GM18867 (cell line): ENCODE results near the gene FNDC3A.

Experiments
- ATAC-seq: cut with Tn5 transposase; IDR thresholded peaks from one replicate; pipeline ENCODE4 v1.9.1; 2021; ENCODE audit warnings: mild to moderate bottlenecking, moderate library complexity; ENCODE audit not compliant: unreplicated experiment

The FNDC3A gene

DNA sequence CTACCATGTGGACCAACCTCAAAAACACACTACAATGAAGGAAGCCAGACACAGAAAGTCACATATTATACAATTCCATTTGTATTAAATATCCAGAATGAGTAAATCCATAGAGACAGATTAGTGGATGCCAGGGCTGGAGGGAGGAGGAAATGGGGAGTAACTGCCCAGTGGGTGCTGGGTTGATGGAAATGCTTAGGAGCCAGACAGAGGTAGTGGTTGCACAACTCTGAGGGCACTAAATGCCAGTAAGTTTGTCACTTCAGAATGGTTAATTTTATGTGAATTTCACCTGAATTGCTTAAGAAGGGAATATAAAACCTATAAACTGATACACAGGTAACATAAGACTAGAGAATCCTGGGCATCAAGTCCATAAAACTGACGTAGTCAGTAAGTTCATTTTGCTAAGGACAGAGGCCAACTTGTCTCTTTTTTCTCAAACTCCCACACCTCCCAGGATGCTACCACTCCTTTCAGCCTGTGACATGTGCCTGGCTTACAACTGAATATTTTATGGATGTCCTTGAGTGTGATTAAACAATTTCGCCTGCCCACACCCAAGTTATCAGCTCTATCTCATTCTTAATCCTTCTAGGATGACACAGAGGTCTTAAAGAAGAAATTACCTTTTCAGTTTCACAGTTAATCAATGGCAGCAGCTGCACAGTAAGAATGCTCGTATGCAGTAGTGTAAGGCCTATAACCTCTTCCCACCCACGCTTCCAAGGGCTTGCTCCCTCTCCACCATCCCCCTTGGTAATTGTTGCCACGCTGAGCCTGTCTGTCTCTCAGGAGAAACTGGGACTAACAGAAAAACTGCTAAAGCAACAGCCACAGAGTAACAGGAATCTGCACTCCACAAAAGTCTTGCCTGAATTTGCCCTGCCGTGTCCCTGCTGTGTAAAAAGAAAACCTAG lies 238.5 kb downstream of the FNDC3A start:
- ATAC-seq: no peak

DNA sequence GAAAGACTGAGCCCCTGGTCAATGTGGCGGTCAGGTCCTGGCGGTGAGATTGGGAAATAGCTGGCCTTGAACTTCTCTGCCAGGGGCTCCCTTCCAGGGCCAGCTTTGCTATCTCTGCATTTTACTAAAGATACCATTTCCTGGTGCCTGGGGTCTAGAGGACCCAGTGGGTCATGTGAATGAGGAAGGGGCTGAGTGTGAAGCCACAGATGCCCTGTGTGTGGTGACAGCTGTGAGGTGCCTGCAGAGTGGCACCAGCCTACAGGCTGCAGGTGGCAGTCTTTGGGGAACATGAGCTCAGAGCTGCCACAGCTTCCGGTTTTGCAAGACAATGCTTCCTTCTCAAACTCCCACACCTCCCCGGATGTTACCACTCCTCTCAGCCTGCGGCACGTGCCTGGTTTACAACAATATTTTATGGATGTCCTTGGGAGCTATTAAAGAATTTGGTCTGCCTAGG lies 239.2 kb downstream of the FNDC3A start:
- peak; percentile 70 for ATAC-seq

DNA sequence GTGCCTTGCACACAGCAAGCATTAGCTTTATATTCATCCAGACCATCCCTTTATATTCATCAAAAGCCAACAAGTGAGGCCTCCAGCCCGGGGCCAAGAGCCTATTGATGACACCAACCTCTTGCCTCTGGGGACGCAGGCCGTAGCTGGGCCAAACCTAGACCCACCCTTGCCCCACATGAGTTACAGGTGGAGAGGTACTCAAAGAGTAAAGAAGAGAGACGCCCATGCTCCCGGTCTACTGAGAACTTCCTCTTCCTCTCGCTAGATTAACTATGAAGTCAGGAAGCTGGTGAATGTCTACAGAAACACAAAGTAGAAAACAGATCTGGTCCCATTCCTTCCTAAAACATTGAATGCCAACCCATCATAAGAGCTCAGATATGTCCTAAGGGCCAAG lies 240.6 kb downstream of the FNDC3A start:
- ATAC-seq: no peak

DNA sequence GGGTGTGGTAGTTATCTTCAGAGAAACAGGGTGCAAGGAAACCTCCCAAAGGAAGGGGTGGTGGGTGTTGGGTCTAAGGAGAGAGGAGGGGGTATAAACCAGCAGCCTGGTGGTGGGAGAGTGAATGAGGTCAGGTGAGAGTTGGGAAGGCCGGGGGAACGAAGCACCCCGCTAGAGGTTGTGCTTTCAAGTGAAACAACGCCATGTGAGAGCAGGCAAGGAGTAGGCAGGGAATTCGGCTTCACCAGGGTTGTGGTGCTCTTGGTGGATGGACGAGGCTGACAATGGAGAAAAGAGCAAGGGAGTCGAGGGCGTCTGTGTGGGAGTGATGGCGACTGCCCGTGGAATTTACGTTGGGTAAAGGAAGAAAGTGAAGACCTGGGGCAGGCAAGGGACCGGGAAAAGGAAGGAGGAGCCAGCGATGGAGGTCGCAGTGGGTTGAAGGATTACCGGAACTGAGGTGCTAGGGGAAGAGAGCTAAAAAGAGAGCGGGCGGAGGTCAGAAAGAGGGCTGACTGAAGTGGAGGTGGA lies 242.3 kb downstream of the FNDC3A start:
- ATAC-seq: no peak

DNA sequence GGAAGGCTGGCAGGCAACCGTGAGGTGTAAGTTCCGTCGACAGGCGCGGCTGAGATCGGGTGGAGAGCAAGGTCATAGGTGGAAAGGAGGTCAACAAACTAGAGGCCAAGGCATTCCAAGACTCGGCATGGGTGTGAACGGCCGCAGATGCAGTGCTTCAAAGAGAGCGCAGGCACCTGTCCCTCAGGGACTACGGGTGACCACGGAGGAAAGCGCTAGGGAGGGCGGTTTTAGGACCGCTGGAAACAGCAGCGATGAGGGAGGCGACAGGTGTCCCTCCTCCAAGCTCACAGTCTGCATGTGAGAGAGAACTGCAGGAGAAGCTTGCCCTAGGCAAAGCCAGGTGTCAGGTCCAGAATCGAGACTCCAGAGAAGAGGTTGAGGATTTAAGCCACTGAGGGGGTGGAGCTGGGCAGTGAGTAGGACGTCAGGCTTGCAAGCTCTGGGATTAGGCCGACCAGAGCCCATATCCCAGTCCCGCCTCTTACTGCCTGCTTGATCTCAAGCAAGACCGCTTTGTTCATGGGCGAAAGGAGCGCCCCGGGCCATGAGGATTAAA lies 242.9 kb downstream of the FNDC3A start:
- no peak for ATAC-seq

DNA sequence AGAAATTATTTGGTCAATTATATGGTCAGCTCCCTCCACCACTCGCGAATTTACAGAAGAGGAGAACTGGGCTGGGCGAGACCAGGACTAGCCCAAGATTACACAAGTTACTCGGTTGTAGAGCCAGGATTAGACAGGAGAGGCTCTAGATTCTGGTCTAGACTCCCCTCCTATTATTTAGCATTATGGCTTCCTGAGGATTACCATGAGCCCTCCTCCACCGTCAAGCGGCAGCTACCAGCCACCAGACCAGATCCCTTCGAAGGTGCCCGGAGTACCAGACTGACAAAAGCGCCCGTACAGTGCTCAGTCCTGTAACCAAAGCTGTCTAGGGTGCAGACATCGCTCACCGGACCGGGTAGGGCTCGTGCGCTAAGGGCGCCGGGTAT lies 243.9 kb downstream of the FNDC3A start:
- no peak for ATAC-seq

DNA sequence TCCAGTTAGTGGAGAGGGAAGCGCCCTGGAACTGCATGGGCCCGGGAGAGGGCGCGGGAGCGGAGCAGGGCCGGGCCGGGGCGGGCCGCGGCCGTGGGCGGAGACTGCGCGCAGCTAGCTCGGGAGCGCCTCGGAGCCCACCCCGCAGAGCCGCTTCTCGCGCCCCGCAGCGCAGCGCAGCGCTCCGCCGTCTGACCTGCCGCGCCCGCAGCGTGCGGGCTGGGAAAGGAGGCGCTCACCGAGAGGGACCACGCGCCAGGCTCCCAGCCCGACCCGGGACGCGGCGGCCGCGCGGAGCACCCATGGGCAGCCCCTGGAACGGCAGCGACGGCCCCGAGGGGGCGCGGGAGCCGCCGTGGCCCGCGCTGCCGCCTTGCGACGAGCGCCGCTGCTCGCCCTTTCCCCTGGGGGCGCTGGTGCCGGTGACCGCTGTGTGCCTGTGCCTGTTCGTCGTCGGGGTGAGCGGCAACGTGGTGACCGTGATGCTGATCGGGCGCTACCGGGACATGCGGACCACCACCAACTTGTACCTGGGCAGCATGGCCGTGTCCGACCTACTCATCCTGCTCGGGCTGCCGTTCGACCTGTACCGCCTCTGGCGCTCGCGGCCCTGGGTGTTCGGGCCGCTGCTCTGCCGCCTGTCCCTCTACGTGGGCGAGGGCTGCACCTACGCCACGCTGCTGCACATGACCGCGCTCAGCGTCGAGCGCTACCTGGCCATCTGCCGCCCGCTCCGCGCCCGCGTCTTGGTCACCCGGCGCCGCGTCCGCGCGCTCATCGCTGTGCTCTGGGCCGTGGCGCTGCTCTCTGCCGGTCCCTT lies 244.5 kb downstream of the FNDC3A start, which contains the start of gene MLNR:
Gene MLNR (plus strand): TSS at position 303 of the 820 bp plus-strand sequence. CDS start 0 bp downstream, at position 303.
- no peak for ATAC-seq

DNA sequence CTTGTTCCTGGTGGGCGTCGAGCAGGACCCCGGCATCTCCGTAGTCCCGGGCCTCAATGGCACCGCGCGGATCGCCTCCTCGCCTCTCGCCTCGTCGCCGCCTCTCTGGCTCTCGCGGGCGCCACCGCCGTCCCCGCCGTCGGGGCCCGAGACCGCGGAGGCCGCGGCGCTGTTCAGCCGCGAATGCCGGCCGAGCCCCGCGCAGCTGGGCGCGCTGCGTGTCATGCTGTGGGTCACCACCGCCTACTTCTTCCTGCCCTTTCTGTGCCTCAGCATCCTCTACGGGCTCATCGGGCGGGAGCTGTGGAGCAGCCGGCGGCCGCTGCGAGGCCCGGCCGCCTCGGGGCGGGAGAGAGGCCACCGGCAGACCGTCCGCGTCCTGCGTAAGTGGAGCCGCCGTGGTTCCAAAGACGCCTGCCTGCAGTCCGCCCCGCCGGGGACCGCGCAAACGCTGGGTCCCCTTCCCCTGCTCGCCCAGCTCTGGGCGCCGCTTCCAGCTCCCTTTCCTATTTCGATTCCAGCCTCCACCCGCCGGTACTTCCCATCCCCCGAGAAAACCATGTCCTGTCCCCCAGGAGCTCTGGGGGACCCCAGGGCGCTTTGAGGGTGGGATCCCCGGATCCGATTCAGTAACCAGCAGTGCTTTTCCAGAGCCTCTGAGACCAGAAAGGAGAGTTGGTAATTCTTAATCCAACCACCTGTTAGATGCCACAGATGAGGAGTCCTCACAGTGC lies 245.3 kb downstream of the FNDC3A start:
- no peak for ATAC-seq

DNA sequence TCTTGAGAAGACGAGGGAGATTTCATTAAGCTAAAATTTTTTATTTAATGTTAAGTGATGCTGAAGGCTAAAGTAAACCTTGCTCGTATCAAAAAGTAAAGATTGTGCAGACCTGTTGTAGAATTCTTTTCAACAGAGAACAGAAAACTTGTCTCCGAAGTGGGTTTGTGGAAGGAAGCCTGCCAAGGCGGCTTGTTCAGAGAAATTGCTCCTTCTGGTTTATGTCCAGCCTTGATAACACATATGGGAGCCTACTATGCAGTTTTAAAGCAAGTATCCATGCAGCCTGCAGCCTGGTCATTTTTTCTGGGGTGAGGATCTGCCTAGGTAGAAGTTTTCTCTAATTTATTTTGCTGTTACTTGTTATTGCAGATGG lies 245.9 kb downstream of the FNDC3A start:
- ATAC-seq: no peak

DNA sequence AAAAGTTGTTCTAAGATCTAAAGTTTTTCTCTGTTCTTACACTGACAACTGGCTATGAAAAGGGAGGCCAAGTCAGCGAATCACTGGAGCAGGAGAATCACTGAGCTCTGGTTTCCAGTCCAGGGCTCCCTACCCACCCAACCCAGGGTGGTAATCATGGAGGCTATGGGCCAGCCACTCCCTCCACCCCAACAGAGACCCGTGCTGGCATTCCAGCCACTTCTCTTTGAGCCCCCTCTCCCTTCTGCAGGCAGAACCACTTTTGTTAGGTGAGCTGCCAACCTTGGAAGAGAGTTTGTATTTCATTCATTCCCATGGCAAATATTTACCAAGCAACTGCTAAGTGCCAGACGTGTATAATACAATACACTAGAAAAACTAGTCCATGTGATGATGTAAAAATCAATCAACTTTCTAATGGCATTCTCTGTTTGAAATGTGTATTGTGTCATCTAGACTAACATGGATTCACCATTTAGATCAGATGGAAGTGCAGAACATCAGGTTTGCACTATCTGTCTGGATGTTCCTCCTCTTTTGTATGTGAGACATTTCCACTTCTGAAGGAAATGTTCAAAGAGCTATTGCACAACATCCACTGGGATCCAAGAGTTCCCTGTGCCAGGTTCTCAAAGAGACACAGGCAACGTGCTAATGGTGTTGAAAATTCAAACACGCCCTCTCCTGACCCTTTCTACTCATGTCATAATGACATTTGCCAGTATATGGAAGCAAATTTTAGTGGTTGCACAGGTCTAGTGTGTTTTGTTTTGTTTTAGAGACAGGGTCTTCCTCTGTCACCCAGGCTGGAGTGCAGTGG lies 249.7 kb downstream of the FNDC3A start:
- no peak for ATAC-seq

DNA sequence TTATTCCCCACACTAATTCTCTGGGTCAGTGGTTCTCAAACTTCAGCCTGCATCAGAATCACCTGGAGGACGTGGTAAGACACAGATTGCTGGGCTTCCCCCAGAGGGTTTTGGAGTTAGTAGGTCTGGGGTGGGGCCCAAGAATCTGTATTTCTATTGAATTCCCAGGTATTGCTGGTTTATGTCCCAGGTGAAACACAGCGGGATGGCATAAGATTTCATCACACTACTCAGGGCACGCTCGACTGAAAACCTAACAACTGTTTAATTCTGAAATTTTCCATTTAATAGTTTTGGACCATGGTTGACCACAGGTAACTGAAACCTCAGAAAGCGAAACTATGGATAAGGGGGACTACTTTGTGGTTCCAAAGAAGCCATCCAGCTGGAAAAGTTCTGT lies 250.9 kb downstream of the FNDC3A start:
- no peak for ATAC-seq

DNA sequence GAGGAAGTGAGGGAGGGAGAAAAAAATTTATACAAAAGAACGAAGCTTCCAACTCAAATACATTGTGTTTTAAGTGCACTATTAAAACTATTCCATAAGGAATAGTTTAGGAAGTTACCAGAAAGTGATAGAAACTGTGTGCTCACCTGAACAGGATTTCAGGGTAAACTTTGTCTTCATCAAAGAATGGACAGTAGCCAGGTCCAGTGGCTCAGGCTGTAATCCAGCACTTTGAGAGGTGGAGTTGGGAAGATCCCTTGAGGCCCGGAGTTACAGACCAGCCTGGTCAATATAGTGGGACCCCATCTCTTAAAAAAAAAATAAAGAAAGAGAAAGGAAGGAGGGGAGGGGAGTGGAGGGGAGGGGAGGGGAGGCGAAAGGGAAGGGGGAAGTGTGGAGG lies 259.0 kb downstream of the FNDC3A start:
- ATAC-seq: no peak

DNA sequence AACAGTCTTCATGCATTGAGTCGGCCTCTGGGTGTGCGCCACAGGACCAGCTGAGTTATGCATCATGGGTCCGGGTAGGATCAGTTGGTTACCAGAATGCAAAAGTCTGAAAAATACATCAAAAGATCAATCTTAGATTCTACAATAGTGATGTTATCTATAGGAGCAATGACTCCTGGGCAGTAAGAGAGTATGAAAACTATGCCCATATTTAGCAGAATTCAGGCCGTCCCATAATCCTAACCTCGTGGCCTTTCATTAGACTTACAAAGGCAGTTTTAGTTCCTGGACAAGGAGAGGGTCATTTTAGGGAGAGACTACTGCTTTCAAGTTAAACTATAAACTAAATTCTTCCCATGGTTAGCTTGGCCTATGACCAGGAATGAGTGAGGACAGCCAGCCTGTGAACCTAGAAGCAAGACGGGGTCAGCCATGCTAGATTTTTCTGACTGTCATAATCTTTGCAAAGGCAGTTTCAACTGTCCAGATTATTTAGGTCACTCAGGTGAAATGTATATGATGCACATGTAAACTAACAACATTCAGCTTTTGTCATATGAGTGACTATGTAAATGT lies 260.2 kb downstream of the FNDC3A start:
- no peak for ATAC-seq

DNA sequence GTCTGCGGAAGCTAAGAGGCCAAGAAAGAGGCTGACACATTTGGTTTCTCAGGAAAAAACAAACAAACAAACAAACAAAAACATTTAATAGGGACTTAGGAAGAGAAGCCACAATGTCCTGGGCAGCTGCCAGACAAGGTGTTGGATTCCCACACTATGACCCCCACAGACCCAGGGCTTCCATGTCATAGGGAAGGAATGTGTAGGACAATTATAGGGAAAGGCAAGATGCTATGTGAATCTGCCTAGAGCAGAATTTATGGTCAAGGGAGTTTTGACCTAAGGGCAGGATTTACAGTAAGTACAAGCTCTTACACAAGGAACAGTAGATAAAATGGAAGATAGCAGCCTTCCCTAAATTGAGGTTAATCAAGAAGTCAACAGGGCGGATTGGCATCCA lies 262.9 kb downstream of the FNDC3A start:
- no peak for ATAC-seq

DNA sequence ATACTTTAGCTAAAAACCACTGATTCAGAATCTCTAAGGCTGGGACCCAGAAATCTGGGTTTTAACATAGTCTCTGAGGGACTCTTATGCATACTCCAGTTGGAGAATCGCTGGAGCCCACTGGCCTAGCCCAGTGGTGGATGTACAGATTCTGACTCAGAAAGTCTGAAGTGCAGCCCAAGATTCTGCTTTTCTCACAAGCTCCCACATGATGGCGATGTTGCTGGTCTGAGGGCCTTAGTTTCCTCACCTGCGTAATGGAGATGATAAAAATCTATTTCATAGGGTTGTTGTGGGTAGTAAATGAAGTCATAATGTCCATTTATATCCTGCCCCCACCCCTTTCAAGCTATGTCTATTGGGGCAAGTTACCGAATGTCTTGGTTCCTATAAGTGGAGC lies 264.3 kb downstream of the FNDC3A start:
- no peak for ATAC-seq

DNA sequence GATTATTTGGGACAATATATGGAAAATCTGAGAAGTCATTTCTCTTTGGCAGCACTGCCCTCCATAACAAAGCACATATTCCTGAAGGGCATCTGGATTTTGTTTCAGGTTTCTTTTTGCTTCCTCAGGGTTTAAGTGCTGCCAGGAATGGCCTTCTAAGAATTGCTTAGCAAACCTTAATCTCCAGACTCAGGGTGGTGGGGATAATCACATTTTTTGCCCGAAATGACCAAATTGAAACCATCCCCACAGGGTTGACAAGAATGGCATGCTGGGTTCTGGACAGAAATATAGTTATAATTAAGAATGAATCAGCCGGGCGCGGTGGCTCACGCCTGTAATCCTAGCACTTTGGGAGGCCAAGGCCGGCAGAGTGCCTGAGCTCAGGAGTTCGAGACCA lies 265.6 kb downstream of the FNDC3A start:
- ATAC-seq: no peak

DNA sequence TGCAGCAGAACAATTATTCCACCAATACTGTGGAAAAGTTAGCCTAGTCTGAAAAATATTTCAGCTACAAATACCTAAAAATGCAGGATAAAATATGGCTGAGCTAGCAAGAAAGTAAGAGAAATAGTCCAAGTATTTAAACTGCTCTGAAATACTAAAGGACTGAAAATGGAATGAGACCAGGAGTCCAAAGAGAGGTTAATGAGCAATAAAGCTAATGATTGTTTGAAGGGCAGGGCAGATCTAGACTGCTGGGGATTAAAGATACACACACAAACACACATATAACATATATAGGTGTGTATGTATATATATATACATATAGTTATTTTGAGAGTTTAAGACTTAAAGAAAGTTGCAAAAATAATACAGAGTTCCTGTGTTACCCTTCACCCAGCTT lies 269.4 kb downstream of the FNDC3A start:
- ATAC-seq: no peak

DNA sequence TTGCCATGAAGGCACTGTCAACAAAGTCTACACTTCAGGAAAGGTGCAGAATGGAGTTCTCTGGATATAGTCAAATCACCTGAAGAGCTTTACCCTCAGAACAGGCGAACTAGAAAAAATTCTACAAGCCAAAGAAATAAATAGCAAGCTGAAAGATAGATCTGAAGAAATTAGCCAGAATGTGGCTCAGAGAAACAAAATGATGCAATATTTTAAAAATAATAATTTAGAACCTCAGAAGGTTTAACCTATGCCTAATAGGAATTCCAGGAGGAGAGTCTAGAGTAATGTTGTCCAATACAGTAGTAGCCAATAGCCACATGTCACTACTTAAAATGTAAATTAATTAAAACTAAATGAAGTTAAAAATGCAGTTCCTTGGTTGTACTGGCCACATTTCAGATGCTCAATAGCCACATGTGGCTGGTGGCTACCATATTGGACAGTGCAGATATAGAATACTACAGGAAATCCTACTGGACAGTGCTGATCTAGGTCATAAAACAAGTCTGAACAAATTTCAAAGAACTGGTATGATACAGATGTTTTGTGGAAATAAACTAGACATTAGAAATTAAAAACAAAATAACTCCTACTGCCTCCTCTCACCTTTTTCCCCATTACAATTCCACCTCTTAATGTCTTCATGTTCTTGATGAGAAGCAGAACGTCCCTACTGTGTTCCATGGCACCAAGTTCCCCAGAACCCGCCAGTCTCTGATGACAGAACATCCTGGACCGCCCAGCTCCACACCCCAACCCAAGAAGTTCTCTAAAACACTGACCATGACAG lies 271.3 kb downstream of the FNDC3A start:
- peak; percentile 46 for ATAC-seq
